Esophagus muscularis mucosa (tissue), 4 donors: ENCODE data around the gene KLRC4. TPM values are rescaled to one million over a fixed set of nuclear protein-coding genes. Genes with fewer than 3 reads are reported as not detected.
"Not testable (repeated sequence)": the region's sequence is repeated elsewhere in the genome, so short reads cannot be mapped to it uniquely, and the experiment has no call there.

Experiments used
- DNase-seq: peaks from one replicate; pipeline ENCODE4 v3.0.0-alpha.2; 2017; ENCODE audit errors: extremely low spot score
- H3K27ac ChIP-seq, 4 donors: fragments of 200-600 bp; sonication (generic); replicated peaks in 1 of 4; 1 replicate in 3 of 4; 2 replicates in 1 of 4; pipeline ENCODE4 v1.5.1; 2016 to 2019; ENCODE audit warnings: mild to moderate bottlenecking in 1 of 4
- H3K27me3 ChIP-seq, 4 donors: fragments of 200-600 bp; sonication (generic); one replicate each; pipeline versions ENCODE4 v1.5.1 to v1.6.0; 2016 to 2019
- H3K36me3 ChIP-seq, 4 donors: fragments of 200-600 bp; sonication (generic); one replicate each; pipeline ENCODE4 v1.5.1; 2016 to 2019
- H3K4me1 ChIP-seq, 4 donors: fragments of 200-600 bp; sonication (generic); one replicate each; pipeline ENCODE4 v1.5.1; 2016 to 2019
- H3K4me3 ChIP-seq, 4 donors: fragments of 200-600 bp; sonication (generic); 1 replicate in 2 of 4; 2 replicates in 2 of 4; pipeline ENCODE4 v1.5.1; 2016 to 2019; ENCODE audit warnings: mild to moderate bottlenecking in 4 of 4, moderate library complexity in 1 of 4
- H3K9me3 ChIP-seq, 4 donors: fragments of 200-600 bp; sonication (generic); 1 replicate in 3 of 4; 2 replicates in 1 of 4; pipeline ENCODE4 v1.5.1; 2016 to 2019
- CTCF ChIP-seq, 3 experiments: fragments of 200-600 bp in 2 of 3; fragments of 450-650 bp in 1 of 3; sonication (generic) in 2 of 3; IDR thresholded peaks; one replicate each; pipeline ENCODE4 v1.5.1; 2017 to 2019; ENCODE audit warnings: antibody characterized with exemption in 3 of 3, mild to moderate bottlenecking in 2 of 3, moderate library complexity in 1 of 3
- EP300 ChIP-seq: sonication (generic); formaldehyde crosslinking; IDR thresholded peaks from one replicate; pipeline ENCODE4 v1.6.1; 2017; ENCODE audit warnings: antibody characterized with exemption
- POLR2A ChIP-seq: fragments of 450-650 bp; IDR thresholded peaks from one replicate; pipeline ENCODE4 v1.6.1; 2017; ENCODE audit warnings: antibody characterized with exemption, moderate library complexity, mild to moderate bottlenecking, low read depth
- POLR2AphosphoS5 ChIP-seq, 2 donors: sonication (generic); formaldehyde crosslinking; IDR thresholded peaks; one replicate each; pipeline ENCODE4 v1.6.1; 2017; ENCODE audit warnings: antibody characterized with exemption in 2 of 2
- WGBS: methylation state at CpG from one replicate; pipeline ENCODE4 v1.1.5; 2018; 5-methylcytosine and 5-hydroxymethylcytosine counted together
- intact Hi-C: fragments of 100-400 bp; cut with DNase I; formaldehyde crosslinking; loops from one replicate; pipeline ENCODE4 v1.15.1; 2023
- total RNA-seq, 4 donors: library from RNA; depleted of rRNA; stranded (reverse); fragments of >200 nt; gene quantifications; one replicate each; pipeline versions ENCODE4 v1.1.0 to v1.2.1, GENCODE V29; 2016

KLRC4 gene
- total RNA-seq, 4 donors from 2014 or later = 0.83 TPM; not detected in 3

GRCh38 chr12:10398168-10398567, 11.4 kb downstream of the KLRC4 start:
- Histone ChIP-seq H3K27me3 (no peaks in the 10 kb centered on the region), H3K9me3 (no peaks in the 10 kb centered on the region), H3K27ac (no peak overlapping the region), H3K4me1 (peaks cover 0 to 13% (median 10%) of the 10 kb centered on the region in 4 donors), H3K4me3 (no peak overlapping the region), H3K36me3 (no peaks in the 10 kb centered on the region)
- WGBS = 69% methylated on average over 2 of the region's 2 CpGs
- TF ChIP-seq POLR2AphosphoS5 (IDR thresholded peaks at IDR 0.05) = no peak
- intact Hi-C loops = no loop called here
- no peak for DNase-seq

GRCh38 chr12:10397296-10397695, 12.3 kb downstream of the KLRC4 start:
- TF ChIP-seq POLR2AphosphoS5 (IDR thresholded peaks at IDR 0.05) (no peak), EP300 (no peak), CTCF (IDR thresholded peaks at IDR 0.05) (no peak), POLR2A (no peak)
- intact Hi-C loops = no loop called here
- WGBS = 42% methylated on average over 2 of the region's 2 CpGs

GRCh38 chr12:10396176-10396575, 13.4 kb downstream of the KLRC4 start:
- 79% methylated on average over 15 of the region's 15 CpGs for WGBS
- H3K36me3 ChIP-seq, DNase-seq: not testable (repeated sequence)

More at GRCh38 chr12:10397296-10397695, 12.3 kb downstream of the KLRC4 start:
- Histone ChIP-seq H3K9me3 (no peaks in the 10 kb centered on the region), H3K36me3 (no peaks in the 10 kb centered on the region), H3K27ac (no peak overlapping the region), H3K27me3 (no peaks in the 10 kb centered on the region), H3K4me3 (no peak overlapping the region), H3K4me1 (peaks cover 0 to 19% (median 13%) of the 10 kb centered on the region in 4 donors)
- no peak for DNase-seq

DNA sequence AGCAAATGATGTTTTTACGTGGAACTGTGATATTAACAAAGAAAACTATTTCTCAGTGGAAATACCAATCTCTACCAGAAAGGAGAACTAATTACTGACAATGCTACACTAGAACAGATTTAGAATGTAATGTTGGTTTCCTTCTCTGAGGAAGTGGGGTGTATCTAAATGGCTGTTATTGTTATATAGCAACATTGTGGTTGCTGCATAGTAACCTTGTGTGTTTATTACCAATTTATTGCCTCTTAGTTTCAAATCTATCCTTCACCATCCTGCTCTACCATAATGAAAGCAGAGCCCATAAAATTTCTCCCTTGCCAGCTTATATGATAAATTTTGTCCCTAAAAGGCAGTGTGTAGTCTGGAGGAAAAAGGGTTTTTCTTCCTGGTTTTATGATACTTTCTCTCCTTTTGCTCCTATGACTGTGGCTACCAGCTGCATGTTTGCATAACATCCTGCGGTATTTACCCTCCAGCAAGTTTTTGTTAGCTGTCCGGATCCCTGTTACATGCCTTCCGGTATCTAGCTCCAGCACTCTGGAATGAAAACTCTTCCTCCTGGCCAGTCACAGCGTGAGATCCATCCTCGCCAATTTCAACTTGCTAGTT, 14.1 kb downstream of the KLRC4 start:
- H3K27ac ChIP-seq = peak overlapping the region; percentile 38 to 63 (median 48)
- peak overlapping the region in 3 of 4 donors; percentile 1 to 19 (median 19) for H3K4me3 ChIP-seq
- no peak for DNase-seq

More at GRCh38 chr12:10396176-10396575, 13.4 kb downstream of the KLRC4 start:
- Histone ChIP-seq H3K4me3 (peak overlapping the region in 2 of 4 donors; percentile 1 to 19), H3K4me1 (peaks cover 0 to 23% (median 14%) of the 10 kb centered on the region in 4 donors), H3K27ac (peak overlapping the region in 3 of 4 donors; percentile 3 to 63 (median 47))
- intact Hi-C loops, H3K9me3 ChIP-seq, H3K27me3 ChIP-seq: not testable (repeated sequence)

GRCh38 chr12:10394531-10395152, 14.9 kb downstream of the KLRC4 start:
- H3K4me1 ChIP-seq = peaks cover 0 to 23% (median 14%) of the 10 kb centered on the region in 4 donors
- H3K36me3 ChIP-seq, H3K9me3 ChIP-seq, H3K4me3 ChIP-seq, DNase-seq, H3K27me3 ChIP-seq, intact Hi-C loops: not testable (repeated sequence)
- peak overlapping the region; percentile 38 to 63 (median 48) for H3K27ac ChIP-seq
- WGBS = 82% methylated on average over 11 of the region's 11 CpGs

More for the DNA sequence above, 14.1 kb downstream of the KLRC4 start:
- Histone ChIP-seq H3K9me3 (no peaks in the 10 kb centered on the region), H3K4me1 (peaks cover 0 to 23% (median 14%) of the 10 kb centered on the region in 4 donors), H3K36me3 (no peaks in the 10 kb centered on the region), H3K27me3 (no peaks in the 10 kb centered on the region)
- WGBS = 17% methylated on average over 6 of the region's 6 CpGs
- intact Hi-C loops = no loop called here
- no peak for TF ChIP-seq EP300
- no peak for TF ChIP-seq POLR2A
- TF ChIP-seq POLR2AphosphoS5 (IDR thresholded peaks at IDR 0.05) = peak in 1 of 2 donors; percentile 40

DNA sequence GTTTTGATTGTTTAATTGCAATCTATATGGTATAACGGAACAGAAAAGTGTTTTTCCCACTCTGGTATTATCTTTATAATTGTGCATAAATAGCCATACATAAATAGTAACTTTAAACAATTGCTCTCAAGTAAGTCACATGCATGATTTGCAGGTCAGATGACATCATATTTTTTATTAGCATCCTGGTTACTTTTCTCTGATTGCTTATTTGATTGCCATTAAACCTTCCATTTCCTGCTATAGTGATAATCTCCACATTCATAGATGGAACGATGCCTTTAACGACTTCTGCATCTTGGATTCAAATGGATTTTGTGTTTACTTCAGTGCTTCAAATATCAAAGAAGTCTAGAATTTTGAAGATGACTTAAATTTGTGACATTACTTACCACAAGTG, 16.3 kb downstream of the KLRC4 start:
- Histone ChIP-seq H3K27me3 (no peaks in the 10 kb centered on the region), H3K9me3 (no peaks in the 10 kb centered on the region), H3K36me3 (no peaks in the 10 kb centered on the region), H3K27ac (no peak overlapping the region), H3K4me1 (peaks cover 0 to 23% (median 14%) of the 10 kb centered on the region in 4 donors), H3K4me3 (no peak overlapping the region)
- intact Hi-C loops = no loop called here
- TF ChIP-seq EP300 = no peak
- TF ChIP-seq POLR2AphosphoS5 (IDR thresholded peaks at IDR 0.05) = no peak
- TF ChIP-seq CTCF (IDR thresholded peaks at IDR 0.05) = no peak
- no peak for TF ChIP-seq POLR2A
- no peak for DNase-seq
- WGBS = 63% methylated on average over 3 of the region's 3 CpGs
